WERI-Rb-1 (cell line): ENCODE data around the gene CDH2.

Experiments
- DNase-seq: peaks from one replicate; pipeline ENCODE4 v3.0.0-alpha.2; 2020
- H3K27ac ChIP-seq: fragments of 250-450 bp; sonication (Bioruptor Pico); 2 replicates; pipeline ENCODE4 v1.5.1; 2020; ENCODE audit warnings: mild to moderate bottlenecking, moderate library complexity
- H3K27me3 ChIP-seq: fragments of 250-450 bp; sonication (Bioruptor Pico); 2 replicates; pipeline ENCODE4 v1.5.1; 2021; ENCODE audit warnings: mild to moderate bottlenecking, low read depth, moderate library complexity; ENCODE audit not compliant: insufficient read depth, severe bottlenecking
- H3K36me3 ChIP-seq: fragments of 250-450 bp; sonication (Bioruptor Pico); 2 replicates; pipeline ENCODE4 v1.5.1; 2020; ENCODE audit warnings: mild to moderate bottlenecking, moderate library complexity
- H3K4me3 ChIP-seq: 2 replicates; pipeline ENCODE4 v1.5.1; 2011; ENCODE audit warnings: low read depth, mild to moderate bottlenecking, control low read depth, low read length
- H3K9me3 ChIP-seq: fragments of 250-450 bp; sonication (Bioruptor Pico); 2 replicates; pipeline ENCODE4 v1.5.1; 2021; ENCODE audit warnings: mild to moderate bottlenecking, moderate library complexity; ENCODE audit not compliant: severe bottlenecking
- TF ChIP-seq, protein P1 (sequence below): IDR thresholded peaks from 2 replicates; pipeline ENCODE4 v1.5.1; 2011; ENCODE audit warnings: low read depth, mild to moderate bottlenecking, control low read depth, inconsistent platforms, low read length

Gene CDH2

DNA sequence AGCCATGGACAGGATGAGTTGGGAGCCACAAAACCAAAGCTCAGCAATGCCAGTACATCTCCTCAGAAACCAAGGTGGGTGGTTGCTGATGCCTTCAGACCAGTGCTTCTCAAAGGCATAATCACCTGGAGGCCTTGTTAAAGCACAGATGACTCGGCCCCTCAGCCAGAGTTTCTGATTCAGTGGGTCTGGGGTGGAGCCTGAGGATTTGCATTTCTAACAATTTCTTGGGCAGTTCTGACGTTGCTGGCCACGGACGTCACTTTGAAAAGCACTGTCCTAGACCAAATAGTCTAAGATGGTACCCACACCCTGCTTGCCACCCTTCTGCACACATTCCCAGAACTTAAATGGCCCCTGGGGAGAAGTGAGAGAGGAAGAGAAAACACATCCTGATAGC is 24.1 kb upstream of the CDH2 start:
- no peaks in the 10 kb centered on the region for H3K9me3 ChIP-seq
- no peak overlapping the region for H3K27ac ChIP-seq
- no peak overlapping the region for H3K4me3 ChIP-seq
- no peaks in the 10 kb centered on the region for H3K36me3 ChIP-seq
- no peaks in the 10 kb centered on the region for H3K27me3 ChIP-seq
- TF ChIP-seq, protein P1, sequence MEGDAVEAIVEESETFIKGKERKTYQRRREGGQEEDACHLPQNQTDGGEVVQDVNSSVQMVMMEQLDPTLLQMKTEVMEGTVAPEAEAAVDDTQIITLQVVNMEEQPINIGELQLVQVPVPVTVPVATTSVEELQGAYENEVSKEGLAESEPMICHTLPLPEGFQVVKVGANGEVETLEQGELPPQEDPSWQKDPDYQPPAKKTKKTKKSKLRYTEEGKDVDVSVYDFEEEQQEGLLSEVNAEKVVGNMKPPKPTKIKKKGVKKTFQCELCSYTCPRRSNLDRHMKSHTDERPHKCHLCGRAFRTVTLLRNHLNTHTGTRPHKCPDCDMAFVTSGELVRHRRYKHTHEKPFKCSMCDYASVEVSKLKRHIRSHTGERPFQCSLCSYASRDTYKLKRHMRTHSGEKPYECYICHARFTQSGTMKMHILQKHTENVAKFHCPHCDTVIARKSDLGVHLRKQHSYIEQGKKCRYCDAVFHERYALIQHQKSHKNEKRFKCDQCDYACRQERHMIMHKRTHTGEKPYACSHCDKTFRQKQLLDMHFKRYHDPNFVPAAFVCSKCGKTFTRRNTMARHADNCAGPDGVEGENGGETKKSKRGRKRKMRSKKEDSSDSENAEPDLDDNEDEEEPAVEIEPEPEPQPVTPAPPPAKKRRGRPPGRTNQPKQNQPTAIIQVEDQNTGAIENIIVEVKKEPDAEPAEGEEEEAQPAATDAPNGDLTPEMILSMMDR = no peak
- no peak for DNase-seq

DNA sequence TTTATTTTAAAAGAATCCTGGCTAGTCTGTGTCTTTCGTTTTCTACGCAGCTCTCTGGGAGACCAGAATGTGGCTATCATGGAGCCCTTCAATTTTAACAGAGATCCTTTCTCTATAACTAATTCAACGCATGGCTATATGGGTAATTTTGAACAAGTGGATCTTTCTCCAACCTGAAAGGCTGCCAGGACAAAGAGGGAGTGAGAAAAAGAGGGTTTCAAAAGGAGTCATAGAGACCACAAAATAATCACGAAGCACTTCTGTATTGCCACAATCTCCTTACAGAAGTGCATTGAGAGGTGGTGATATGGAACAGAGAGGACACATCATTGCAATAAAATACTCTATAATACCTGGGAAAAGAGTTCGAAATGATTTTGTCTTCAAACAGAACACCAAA is 21.7 kb upstream of the CDH2 start:
- Histone ChIP-seq H3K27me3 (no peaks in the 10 kb centered on the region), H3K36me3 (no peaks in the 10 kb centered on the region), H3K4me3 (no peak overlapping the region), H3K27ac (no peak overlapping the region), H3K9me3 (no peaks in the 10 kb centered on the region)
- TF ChIP-seq, protein P1 = no peak
- DNase-seq = no peak

DNA sequence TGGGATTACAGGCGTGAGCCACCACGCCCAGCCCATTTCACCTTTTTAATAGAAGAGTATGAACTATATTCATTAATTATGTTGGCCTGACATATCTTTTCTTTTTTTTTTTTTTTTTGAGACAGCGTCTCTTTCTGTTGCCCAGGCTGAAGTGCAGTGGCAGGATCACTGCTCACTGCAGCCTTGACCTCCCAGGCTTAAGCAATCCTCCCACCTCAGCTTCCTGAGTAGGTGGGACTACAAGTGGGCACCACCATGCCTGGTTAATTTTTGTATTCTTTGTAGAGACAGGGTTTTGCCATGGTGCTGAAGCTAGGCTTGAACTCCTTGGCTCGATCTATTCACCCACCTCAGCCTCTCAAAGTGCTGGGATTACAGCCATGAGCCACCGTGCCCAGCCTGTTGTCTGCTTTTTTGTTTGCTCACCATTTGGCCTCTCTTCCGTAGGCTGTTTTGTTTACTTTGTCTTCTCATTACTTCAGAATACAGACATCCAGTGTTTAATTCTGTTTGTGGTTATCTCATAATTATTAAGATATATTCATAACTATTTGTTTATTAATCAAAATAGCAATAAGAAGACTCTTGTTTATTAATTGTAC is 16.3 kb upstream of the CDH2 start:
- Histone ChIP-seq H3K4me3 (no peak overlapping the region), H3K9me3 (no peaks in the 10 kb centered on the region)
- TF ChIP-seq, protein P1 = no peak

DNA sequence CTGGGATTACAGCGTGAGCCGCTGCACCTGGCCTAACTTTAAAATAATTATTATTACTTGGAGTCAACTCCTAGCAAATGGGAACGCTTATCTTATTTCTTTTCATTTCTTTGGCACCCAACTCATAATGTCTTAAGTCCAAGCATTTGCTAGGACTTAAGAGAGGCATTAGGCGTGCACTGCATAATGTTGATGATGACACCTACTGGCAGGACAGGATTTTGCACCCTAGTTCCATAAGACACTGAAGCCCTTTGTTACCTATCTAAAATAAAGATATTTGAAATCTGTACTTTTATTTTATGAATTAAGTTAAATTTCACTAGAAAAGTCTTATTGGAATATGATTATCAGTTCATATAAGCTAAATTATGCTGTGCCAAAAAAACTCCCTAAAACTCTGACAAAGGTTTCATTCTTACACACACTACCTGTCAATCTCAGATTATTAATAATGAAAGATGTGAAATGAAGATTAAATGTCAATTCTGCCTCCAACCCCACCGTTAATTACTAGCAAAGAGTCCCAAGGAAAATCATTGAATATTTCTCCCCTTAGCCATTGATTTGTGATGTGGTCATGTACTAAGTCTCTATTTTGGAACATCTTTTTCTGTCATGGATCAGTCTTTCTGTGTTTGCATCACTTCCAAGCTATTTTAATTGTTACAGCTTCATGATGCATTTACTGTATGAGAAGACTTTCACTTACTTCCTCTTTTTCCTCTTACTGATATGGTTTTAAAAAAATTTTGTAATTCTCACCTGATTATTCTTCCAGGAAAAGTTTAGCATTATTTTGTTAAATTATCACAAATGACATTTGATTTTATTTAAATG is 12.7 kb upstream of the CDH2 start:
- H3K27ac ChIP-seq = no peak overlapping the region
- H3K36me3 ChIP-seq = no peaks in the 10 kb centered on the region
- peak; percentile 52 for DNase-seq
- H3K4me3 ChIP-seq = no peak overlapping the region
- TF ChIP-seq, protein P1 = peak; percentile 71
- H3K9me3 ChIP-seq = no peaks in the 10 kb centered on the region
- no peaks in the 10 kb centered on the region for H3K27me3 ChIP-seq

More for the DNA sequence above, 16.3 kb upstream of the CDH2 start:
- Histone ChIP-seq H3K36me3 (no peaks in the 10 kb centered on the region), H3K27me3 (no peaks in the 10 kb centered on the region), H3K27ac (no peak overlapping the region)
- DNase-seq = no peak

DNA sequence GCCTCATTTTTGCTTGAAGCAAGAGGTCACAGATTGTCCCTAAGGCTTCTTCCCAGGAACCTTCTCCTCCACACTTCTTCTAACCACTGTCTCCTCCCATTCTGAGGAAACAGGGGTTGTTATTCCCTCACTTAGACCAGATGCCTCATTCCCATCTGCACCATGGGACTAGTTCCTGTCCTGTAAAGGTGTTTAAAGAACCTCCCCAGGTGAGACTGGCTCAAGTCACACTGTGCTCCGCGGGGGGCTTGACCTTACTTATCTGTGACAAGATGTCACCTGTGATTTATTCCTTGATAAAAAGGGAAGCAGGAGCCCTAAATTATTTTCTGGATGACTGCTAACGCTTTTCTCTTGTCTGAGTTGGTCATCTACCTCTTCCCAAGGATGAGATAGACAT is 8.2 kb upstream of the CDH2 start:
- H3K27me3 ChIP-seq = no peaks in the 10 kb centered on the region
- H3K9me3 ChIP-seq = no peaks in the 10 kb centered on the region
- TF ChIP-seq, protein P1 = no peak
- no peak for DNase-seq
- H3K36me3 ChIP-seq = no peaks in the 10 kb centered on the region
- no peak overlapping the region for H3K27ac ChIP-seq
- no peak overlapping the region for H3K4me3 ChIP-seq
